ELR (cell line): ENCODE measurements around the gene BAHCC1.

Experiments
- DNase-seq: peaks from one replicate; pipeline ENCODE4 v3.0.0-alpha.2; 2015; ENCODE audit warnings: low read depth

The BAHCC1 gene

DNA sequence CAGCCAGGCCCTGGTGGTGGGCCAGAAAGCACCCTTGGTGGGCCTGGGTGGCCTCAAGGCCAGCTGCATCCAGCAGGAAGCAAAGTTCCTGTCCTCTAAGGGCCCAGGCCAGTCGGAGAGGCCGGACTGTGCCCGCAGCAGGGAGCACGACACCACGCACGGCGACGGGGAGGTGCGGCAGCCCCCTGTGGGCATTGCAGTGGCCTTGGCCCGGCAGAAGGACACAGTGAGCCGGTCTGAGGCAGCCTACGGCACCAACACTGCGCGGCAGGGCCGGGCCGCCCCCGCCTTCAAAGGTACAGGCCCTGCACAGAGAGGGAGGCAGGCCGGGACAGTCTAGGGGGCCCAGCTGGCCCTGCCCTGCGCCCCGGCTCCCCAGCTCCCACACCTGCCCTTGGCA is 48.0 kb downstream of the BAHCC1 start:
- DNase-seq = no peak

DNA sequence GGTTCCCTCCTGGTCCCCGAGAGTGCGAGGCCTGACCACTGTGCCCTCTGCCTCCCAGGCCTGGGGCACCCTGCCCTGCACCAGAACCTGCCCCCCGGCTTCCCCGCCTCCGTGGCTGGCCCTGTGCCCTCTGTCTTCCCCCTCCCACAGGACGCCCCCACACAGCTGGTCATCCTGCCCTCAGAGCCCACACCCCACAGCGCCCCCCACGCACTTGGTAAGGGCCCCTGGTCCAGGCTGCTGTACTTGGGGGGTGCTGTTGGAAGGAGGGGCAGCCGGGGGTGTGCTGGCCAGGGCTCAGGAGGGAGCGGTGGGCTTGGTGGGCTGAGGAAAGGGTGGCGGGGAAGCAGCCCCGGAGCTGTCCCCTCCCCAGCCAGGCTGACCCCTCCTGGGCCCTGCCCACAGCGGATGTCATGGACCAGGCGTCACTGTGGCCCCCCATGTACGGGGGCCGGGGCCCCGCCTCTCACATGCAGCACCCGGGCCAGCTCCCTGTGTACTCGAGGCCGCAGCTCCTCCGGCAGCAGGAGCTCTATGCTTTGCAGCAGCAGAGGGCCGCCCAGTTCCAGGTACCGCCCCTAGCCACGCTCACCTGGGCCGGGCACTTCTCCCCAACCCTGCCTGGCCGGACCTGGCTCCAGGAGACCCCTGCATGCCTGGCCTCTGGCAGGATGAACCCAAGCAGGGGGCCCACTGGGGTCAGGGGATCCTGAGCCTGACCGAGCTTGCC is 49.5 kb downstream of the BAHCC1 start:
- no peak for DNase-seq

DNA sequence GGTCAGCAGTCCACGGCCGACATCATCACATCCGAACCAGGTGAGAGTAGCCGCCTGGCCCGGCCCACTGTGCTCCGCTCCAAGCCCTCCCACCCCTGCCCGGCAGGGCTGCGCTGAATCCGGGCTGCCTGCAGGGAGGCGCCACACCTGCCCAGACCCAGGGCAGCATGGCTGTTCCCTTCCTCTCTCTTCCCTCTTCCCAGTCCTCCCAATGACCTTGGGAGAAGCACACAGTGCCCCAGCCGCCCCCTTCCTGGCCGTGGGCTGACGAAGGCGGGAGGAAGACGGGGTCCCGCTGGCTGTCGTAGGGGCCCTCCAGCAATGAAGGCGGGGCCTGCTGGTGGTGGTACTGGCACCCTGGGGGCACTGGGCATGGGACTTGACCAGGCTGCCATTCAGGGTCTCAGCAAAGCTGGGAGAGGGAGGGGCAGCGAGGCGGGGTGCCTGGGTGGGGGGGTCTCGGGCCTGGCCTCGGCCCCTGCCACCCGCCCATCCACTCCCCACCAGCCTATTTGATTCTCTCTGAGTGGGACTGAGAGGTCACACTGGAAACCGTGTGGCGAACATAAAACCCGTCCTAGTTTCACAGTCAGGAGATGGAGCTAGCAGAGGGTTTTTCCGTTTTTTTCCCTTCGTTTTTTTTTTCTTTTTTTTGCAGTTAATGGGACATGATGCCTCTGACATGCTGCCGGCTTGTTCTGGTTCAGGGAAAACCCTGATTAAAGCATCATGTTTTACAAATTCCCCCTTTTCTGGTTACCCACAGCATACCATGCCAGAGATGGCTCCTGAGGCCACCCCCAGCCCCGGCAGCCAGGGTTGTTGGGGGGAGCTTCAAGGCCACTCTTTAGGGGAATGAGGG is 50.6 kb downstream of the BAHCC1 start:
- no peak for DNase-seq

DNA sequence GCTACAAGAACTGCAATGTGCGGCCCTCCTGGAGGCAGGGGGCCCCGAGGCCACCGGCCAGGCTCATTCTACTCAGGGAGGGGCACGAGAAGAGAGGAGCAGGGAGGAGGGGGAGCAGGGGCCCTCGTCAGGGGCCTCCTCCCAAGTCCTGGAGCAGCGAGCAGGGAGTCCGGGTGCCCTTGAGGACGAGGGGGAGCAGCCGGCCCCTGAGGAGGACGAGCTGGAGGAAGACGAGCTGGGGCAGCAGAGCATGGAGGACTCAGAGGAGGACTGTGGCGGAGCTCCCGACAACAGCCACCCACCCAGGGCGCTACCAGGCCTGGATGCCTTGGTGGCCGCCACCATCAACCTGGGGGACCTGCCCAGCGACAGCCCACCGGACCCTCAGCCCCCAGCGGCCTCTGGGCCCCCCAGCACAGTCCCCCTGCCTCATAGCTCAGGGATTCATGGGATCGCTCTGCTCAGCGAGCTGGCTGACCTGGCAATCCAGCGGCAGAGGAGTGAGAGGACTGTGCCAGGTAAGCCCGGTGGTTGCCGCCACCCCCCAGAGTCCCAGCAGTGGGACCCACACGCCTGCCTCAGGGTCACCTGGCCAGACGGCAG is 52.2 kb downstream of the BAHCC1 start:
- no peak for DNase-seq

DNA sequence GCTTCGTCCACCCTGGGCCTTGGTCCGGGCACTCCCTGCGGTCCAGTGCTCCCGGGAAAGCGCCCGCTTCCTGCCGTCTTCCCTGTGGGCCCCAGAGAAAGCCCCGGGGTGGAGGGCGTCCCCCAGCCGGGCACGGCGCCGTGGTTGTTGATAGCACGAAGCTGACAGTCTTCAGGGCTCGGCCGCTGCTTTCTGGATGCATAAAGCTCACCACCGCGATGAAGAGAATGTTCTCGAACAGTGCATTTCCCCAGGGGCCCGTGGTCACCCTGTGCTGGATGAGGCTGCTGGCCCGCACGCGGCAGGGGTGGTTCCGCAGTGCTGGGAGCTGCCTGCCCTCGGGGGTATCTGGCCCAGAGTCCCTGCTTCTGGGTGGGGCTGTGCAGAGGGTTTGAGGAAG is 53.2 kb downstream of the BAHCC1 start:
- DNase-seq = no peak

DNA sequence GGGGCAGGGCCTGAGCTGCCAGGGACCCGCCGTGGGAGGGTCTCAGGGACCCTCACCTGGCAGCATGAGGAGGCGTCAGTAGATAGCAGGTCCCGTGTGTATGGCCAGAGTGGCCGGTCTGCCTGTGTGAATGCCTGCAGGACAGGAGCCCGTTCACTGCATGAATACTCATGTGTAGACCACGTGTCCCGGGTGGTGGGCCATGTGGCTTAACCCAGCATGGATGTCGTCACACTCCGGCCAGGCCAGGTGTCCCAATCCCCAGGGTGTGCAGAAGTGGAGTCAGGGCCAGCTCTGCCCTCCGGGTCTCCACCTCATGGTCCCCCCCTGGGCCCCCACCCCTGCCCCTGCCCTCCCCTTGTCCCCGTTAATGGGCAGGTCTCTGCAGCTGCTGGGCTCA is 53.7 kb downstream of the BAHCC1 start:
- no peak for DNase-seq

DNA sequence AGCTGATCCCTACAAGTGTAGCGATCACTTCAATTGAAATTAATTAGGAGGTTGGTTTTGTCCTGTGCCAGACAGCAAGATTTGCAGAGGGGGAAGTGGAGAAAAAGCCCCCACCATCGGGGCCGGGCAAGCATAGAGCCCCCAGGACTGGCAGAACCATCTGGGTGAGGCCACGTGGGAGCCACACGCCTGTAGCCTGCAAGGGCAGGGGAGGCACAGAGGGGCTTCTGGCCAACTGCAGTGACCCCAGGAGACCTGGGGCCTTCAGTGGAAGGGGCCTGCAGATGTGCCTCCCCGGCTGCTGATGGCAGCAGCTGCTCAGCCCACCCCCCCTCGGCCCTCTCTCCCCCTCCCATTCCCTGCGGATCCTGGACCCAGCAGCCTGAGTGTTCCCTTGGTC is 54.1 kb downstream of the BAHCC1 start:
- no peak for DNase-seq

DNA sequence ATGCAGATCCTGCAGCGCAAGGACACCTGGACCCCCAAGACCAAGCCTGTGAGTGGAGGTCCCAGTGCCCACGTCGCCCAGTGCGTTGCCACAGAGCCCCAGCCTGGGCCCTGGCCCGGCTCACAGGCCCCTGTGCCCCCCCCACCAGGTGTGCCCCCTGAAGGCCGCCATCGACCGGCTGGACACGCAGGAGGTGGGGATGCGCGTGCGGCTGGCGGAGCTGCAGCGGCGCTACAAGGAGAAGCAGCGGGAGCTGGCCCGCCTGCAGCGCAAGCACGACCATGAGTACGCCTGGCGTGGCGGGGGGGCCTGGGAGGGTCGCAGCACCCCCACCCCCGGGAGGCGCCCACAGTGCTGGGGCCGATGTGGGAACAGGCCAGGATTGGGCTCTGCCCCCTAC is 56.6 kb downstream of the BAHCC1 start:
- no peak for DNase-seq

DNA sequence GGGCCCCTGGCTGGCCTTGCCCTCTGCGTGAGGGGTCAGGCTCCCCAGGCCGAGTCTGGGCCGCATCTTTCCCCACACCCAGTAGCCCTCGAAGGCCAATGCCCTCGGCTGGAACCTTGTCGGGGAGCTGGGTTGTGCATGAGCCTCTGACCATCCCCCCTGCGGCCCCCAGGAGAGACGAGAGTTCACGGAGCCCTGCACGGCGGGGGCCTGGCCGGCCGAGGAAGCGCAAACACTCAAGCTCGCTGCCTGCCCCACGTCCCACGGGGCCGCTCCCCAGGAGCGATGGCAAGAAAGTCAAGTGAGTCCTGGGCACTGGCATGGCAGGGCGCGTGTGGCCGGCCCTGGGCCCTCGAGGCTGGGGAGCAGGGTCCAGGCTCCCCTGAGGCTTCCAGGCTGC is 57.3 kb downstream of the BAHCC1 start:
- no peak for DNase-seq

DNA sequence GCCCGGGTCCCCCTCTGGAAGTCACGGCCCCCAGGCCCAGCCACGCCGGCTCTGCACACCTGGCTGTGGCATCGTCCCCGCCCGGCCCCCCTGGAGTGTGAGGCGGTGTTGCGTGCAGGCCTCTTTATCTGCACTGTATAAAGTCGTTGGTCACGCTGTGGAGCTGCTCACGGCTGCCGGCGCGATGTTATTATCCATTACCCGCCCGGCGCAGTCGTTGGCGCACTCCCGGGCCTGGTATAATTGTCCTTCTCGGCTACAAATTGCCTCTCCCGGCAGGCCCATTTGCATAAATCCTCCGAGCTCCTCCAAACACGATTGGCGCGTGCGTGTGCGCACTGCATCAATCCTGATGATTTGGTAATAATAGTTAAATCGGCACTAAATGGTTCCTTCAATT is 57.8 kb downstream of the BAHCC1 start:
- DNase-seq = no peak

DNA sequence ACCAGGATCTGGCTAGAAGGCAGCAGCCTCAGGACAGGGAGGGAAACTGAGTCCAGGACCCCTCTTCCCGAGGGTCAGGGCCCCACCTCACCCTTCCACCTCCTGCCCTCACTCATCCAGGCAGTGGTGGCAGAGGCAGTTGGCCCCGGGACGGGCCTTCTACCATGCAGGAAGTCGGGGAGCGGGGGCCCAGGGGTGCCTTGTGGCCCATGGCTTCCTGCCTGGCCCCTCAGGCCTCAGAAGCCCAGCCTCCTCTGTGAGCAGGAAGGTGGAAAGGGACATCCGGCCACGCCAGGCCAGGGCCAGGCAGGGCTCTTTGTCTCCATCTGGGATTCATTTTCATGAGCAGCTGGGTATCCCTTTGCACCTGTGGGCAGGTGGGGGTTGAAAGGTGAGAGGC is 58.5 kb downstream of the BAHCC1 start:
- no peak for DNase-seq

DNA sequence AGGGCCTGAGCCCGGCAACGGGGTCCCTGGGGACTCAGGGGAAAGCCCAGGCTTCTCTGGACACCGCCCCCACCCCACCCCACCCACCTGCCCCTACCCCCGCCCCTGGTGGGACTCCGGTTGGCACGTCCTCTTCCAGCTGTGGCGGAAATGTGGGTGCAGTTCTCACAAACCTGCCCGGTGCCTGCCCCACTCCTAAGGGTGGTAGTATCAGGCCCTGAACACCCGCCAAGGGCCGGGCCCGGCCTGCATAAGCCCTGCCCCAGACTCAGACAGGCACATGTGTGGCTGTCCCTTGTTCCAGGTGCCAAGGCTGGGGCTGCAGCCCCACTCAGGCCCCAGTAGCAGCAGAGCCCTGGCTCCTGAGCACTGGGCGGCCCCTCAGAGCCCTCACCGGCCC is 59.2 kb downstream of the BAHCC1 start:
- DNase-seq = no peak

DNA sequence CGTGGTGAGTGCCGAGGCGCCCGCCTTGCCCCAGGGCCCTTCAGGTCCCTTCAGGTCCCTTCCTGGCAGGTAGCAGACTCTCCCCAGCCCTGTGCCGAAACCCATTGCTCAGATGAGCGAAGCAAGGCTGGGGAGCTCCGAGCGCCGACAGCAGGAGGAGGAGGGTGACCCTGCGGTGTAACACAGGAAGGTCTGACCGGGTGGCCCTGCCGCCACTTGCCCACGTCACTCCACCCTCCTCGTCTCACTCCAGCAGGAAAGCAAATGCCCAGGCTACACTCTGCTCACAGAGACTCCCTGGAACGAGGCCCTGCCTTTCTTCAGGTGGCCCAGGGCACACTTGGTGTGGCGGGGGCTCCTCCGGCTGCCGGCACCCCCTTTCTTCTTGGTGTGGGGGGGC is 60.1 kb downstream of the BAHCC1 start:
- no peak for DNase-seq

DNA sequence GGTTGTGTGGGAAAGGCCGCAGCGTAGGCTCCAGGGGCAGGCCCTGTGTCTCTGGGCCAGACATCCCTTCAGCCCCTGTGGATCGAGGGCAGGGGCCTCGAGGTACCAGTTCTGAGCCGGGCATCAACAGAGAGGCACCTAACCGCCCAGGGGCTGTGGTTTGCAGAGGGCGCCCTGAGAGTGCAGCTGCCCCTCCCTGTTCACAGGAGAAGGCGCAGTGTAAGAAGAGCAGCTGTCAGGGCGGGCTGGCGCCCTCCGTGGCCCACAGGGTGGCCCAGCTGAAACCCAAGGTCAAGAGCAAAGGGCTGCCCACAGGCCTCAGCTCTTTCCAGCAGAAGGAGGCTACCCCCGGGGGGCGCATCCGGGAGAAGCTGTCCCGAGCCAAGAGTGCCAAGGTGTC is 60.8 kb downstream of the BAHCC1 start:
- no peak for DNase-seq

DNA sequence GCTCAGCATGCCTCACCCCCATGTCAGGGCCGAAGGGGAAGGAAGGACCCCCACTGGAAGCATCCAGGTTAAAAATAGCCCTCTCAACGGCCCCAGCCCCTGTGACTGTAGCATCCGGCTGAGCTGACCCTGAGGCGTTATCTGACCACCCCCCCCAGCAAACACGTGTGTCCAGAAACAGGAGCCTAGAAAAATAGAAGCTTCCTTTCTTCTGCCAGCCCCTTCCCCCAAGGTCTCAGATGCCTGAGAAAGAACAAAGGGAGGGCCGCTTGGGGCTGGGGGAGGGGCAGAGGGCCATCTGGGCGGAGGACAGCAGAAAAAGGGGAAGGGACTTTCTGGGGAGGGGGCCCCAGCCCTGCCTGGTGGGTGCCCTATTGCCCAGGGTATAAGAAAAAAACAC is 61.5 kb downstream of the BAHCC1 start:
- no peak for DNase-seq

DNA sequence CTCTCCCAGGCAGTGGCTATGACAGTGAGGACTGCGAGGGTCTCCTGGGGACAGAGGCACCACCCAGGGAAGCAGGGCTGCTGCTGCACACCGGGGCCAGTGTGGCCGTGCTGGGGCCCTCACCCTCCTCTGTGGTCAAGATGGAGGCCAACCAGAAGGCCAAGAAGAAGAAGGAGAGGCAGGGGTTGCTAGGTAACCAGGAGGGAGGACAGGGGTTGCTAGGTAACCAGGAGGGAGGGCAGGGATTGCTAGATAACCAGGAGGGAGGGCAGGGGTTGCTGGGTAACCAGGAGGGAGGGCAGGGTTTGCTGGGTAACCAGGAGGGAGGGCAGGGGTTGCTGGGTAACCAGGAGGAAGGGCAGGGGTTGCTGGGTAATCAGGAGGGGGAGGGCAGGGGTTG is 62.1 kb downstream of the BAHCC1 start:
- no peak for DNase-seq

DNA sequence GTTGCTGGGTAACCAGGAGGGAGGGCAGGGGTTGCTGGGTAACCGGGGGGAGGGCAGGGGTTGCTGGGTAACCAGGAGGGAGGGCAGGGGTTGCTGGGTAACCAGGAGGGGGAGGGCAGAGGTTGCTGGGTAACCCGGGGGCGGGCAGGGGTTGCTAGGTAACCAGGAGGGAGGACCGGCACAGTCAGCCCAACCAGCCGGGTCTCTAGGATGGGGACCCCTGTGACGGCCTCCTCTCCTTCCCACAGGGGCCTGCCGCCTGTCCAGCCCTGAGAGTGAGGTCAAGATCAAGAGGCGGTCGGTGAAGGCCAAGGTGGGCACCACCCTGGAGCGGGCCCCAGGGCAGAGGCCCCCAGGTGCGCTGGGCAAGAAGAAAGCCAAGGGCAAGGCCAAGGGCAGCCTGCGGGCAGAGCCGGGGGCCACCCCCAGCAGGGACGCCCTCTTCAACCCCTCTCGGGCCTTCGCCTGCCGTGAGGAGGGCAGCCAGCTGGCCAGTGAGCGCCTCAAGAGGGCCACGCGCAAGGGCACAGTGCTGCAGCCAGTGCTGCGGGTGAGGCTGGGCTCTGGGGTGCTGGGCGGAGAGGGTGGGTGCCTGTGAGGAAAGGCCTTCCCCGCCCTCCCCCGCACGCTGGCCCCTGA is 62.8 kb downstream of the BAHCC1 start:
- no peak for DNase-seq

DNA sequence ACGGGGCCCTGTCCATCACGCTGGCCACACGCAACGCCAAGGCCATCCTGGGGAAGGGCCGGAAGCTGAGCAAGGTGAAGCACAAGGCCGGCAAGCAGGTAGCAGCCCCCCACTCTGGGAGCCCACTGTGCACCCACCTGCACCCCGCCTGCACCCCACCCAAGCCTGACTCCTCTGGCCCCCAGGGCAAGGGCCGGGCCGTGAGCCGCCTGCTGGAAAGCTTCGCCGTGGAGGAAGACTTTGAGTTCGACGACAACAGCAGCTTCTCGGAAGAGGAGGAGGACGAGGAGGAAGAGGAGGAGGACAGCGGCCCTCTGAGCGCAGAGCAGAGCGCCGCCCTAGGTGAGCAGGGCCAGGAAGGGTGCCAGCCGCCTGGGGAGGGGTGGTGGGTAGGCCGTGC is 63.4 kb downstream of the BAHCC1 start:
- DNase-seq = no peak

DNA sequence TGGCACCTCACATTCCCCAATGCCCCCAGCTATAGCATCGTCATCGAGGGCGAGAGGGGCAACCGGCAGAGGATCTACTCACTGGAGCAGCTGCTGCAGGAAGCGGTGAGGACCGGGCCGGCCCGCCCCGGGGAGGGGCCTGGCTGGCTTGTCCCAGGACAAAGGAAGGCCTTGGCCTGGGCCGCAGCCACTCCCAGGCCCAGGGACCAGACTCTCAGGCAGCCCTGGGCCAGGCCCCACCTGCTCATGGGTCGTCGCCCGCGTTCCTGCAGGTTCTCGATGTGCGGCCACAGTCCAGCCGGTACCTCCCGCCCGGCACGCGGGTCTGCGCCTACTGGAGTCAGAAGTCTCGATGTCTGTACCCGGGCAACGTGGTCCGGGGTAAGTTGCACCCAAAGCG is 64.0 kb downstream of the BAHCC1 start:
- DNase-seq = no peak

DNA sequence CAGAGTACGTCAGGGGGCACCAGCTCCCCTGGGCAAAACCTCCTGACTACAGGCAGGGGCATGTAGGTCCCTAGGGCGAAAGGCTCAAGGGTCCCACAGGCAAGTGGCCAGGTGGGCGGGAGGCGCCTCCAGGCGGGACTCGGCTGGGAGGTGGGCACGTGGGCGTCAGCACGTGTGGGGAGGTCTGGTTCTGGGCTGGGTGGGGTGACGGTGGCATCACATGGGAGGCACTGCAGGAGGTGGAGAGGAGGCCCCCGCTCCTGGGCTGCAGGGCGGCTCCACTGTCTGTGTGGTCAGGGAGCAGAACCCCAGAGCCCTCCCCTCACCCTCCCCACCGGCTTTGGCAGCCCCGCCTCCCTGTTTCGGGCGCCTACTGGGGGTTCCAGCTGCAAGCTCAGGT is 64.6 kb downstream of the BAHCC1 start:
- DNase-seq = no peak

DNA sequence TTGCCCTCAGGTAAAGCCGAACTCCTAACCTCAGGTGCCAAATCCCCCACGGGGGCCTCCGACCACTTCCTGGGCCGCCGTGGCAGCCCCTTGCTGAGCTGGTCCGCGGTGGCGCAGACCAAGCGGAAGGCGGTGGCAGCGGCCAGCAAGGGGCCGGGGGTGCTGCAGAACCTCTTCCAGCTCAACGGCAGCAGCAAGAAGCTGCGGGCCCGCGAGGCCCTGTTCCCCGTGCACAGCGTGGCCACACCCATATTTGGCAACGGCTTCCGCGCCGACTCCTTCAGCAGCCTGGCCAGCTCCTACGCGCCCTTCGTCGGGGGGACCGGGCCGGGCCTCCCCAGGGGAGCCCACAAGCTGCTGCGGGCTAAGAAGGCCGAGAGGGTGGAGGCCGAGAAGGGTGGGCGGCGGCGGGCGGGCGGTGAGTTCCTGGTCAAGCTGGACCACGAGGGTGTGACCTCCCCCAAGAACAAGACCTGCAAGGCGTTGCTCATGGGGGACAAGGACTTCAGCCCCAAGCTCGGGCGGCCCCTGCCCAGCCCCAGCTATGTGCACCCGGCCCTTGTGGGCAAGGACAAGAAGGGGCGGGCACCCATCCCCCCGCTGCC is 65.7 kb downstream of the BAHCC1 start:
- DNase-seq = no peak
